Neuron (in vitro differentiated cells): Measurements from ENCODE around the gene ACOXL.
"Not testable (repeated sequence)": the region's sequence is repeated elsewhere in the genome, so short reads cannot be mapped to it uniquely, and the experiment has no call there.

Source experiments
- H2AFZ ChIP-seq: one replicate; pipeline ENCODE4 v1.6.1; 2013; ENCODE audit warnings: low read depth, mild to moderate bottlenecking, inconsistent platforms, low read length, moderate library complexity
- H3K27me3 ChIP-seq: one replicate; pipeline ENCODE4 v1.6.1; 2013; ENCODE audit warnings: low read length; ENCODE audit not compliant: insufficient read depth
- H3K36me3 ChIP-seq: one replicate; pipeline ENCODE4 v1.6.1; 2013; ENCODE audit warnings: low read length; ENCODE audit not compliant: insufficient read depth
- H3K4me1 ChIP-seq: one replicate; pipeline ENCODE4 v1.6.1; 2013; ENCODE audit warnings: low read length; ENCODE audit not compliant: insufficient read depth
- H3K4me3 ChIP-seq: 2 replicates; pipeline ENCODE4 v1.5.1; 2013; ENCODE audit warnings: mild to moderate bottlenecking, low read length, moderate library complexity
- H3K9me3 ChIP-seq: one replicate; pipeline ENCODE4 v1.6.1; 2013; ENCODE audit warnings: low read length

Gene ACOXL

GRCh38 chr2:111066062-111066593 is 333.8 kb downstream of the ACOXL start:
- Histone ChIP-seq H2AFZ (no peak overlapping the region), H3K27me3 (no peaks in the 10 kb centered on the region), H3K4me1 (peaks cover 2% of the 10 kb centered on the region), H3K36me3 (no peaks in the 10 kb centered on the region), H3K4me3 (no peak overlapping the region), H3K9me3 (no peaks in the 10 kb centered on the region)

- Histone ChIP-seq H3K36me3 (no peaks in the 10 kb centered on the region), H2AFZ (no peak overlapping the region), H3K9me3 (no peaks in the 10 kb centered on the region), H3K4me3 (no peak overlapping the region), H3K4me1 (peaks cover 10% of the 10 kb centered on the region), H3K27me3 (no peaks in the 10 kb centered on the region)
These were observed 336.2 kb downstream of the ACOXL start for GRCh38 chr2:111068435-111069058.

GRCh38 chr2:111069722-111070121 is 337.3 kb downstream of the ACOXL start:
- no peaks in the 10 kb centered on the region for H3K36me3 ChIP-seq
- no peak overlapping the region for H2AFZ ChIP-seq
- peaks cover 10% of the 10 kb centered on the region for H3K4me1 ChIP-seq
- H3K9me3 ChIP-seq, result no peaks in the 10 kb centered on the region
- H3K27me3 ChIP-seq, result no peaks in the 10 kb centered on the region
- H3K4me3 ChIP-seq, result no peak overlapping the region

GRCh38 chr2:111071600-111072171 is 339.3 kb downstream of the ACOXL start:
- Histone ChIP-seq H3K4me3 (no peak overlapping the region), H3K27me3 (no peaks in the 10 kb centered on the region), H3K4me1 (peaks cover 10% of the 10 kb centered on the region), H2AFZ (peak overlapping the region; percentile 21), H3K9me3 (no peaks in the 10 kb centered on the region), H3K36me3 (no peaks in the 10 kb centered on the region)

- Histone ChIP-seq H3K4me3 (no peak overlapping the region), H3K9me3 (no peaks in the 10 kb centered on the region), H3K27me3 (no peaks in the 10 kb centered on the region), H3K36me3 (no peaks in the 10 kb centered on the region), H3K4me1 (peaks cover 10% of the 10 kb centered on the region), H2AFZ (no peak overlapping the region)
These were observed 340.0 kb downstream of the ACOXL start for GRCh38 chr2:111072220-111072871.

- H3K4me3 ChIP-seq, H3K27me3 ChIP-seq, H3K36me3 ChIP-seq, H2AFZ ChIP-seq, H3K4me1 ChIP-seq, H3K9me3 ChIP-seq: not testable (repeated sequence)
These were observed 350.3 kb downstream of the ACOXL start for GRCh38 chr2:111082659-111083058.

- Histone ChIP-seq H3K27me3 (peaks cover 3% of the 10 kb centered on the region), H2AFZ (no peak overlapping the region)
These were observed 359.4 kb downstream of the ACOXL start for GRCh38 chr2:111091811-111092211.

GRCh38 chr2:111094691-111095090 is 362.3 kb downstream of the ACOXL start:
- H3K36me3 ChIP-seq, result no peaks in the 10 kb centered on the region
- H3K9me3 ChIP-seq, result no peaks in the 10 kb centered on the region
- H3K4me1 ChIP-seq, result no peaks in the 10 kb centered on the region
- no peak overlapping the region for H3K4me3 ChIP-seq
- peaks cover 3% of the 10 kb centered on the region for H3K27me3 ChIP-seq
- no peak overlapping the region for H2AFZ ChIP-seq

More at GRCh38 chr2:111091811-111092211, 359.4 kb downstream of the ACOXL start:
- Histone ChIP-seq H3K4me3 (no peak overlapping the region), H3K4me1 (no peaks in the 10 kb centered on the region), H3K36me3 (no peaks in the 10 kb centered on the region), H3K9me3 (no peaks in the 10 kb centered on the region)

- H3K4me3 ChIP-seq, result no peak overlapping the region
- H3K36me3 ChIP-seq, result no peaks in the 10 kb centered on the region
- H3K9me3 ChIP-seq, result no peaks in the 10 kb centered on the region
- no peak overlapping the region for H2AFZ ChIP-seq
- no peaks in the 10 kb centered on the region for H3K4me1 ChIP-seq
- H3K27me3 ChIP-seq, result peaks cover 3% of the 10 kb centered on the region
These were observed 363.1 kb downstream of the ACOXL start for GRCh38 chr2:111095434-111095833.

GRCh38 chr2:111099402-111099801 is 367.0 kb downstream of the ACOXL start:
- Histone ChIP-seq H3K36me3 (no peaks in the 10 kb centered on the region), H3K4me3 (no peak overlapping the region), H3K9me3 (no peaks in the 10 kb centered on the region), H3K27me3 (no peaks in the 10 kb centered on the region), H2AFZ (no peak overlapping the region), H3K4me1 (peaks cover 6% of the 10 kb centered on the region)

GRCh38 chr2:111100087-111100764 is 367.9 kb downstream of the ACOXL start:
- Histone ChIP-seq H3K36me3 (no peaks in the 10 kb centered on the region), H3K4me1 (peaks cover 6% of the 10 kb centered on the region), H3K27me3 (no peaks in the 10 kb centered on the region), H3K4me3 (no peak overlapping the region), H3K9me3 (no peaks in the 10 kb centered on the region), H2AFZ (no peak overlapping the region)

- H3K27me3 ChIP-seq, result no peaks in the 10 kb centered on the region
- no peak overlapping the region for H2AFZ ChIP-seq
- H3K9me3 ChIP-seq, result no peaks in the 10 kb centered on the region
- H3K36me3 ChIP-seq, result no peaks in the 10 kb centered on the region
- H3K4me3 ChIP-seq, result no peak overlapping the region
- peaks cover 6% of the 10 kb centered on the region for H3K4me1 ChIP-seq
These were observed 368.4 kb downstream of the ACOXL start for GRCh38 chr2:111100765-111101162.

- Histone ChIP-seq H3K27me3 (no peaks in the 10 kb centered on the region), H3K4me1 (peaks cover 6% of the 10 kb centered on the region), H3K9me3 (no peaks in the 10 kb centered on the region), H3K36me3 (no peaks in the 10 kb centered on the region), H3K4me3 (no peak overlapping the region), H2AFZ (no peak overlapping the region)
These were observed 369.2 kb downstream of the ACOXL start for GRCh38 chr2:111101592-111101991.
